Neural crest cell (in vitro differentiated cells): ENCODE measurements around the gene VWA5B2. TPM values are rescaled to one million over a fixed set of nuclear protein-coding genes. Genes with fewer than 3 reads are reported as not detected.

ENCODE experiments used
- DNase-seq: peaks from one replicate; pipeline ENCODE4 v3.0.0; 2021; ENCODE audit warnings: low read depth, mixed read lengths, low spot score
- H3K27ac Mint-ChIP-seq: one replicate; pipeline ENCODE4 v1.8.0; 2021; ENCODE audit warnings: mild to moderate bottlenecking, mixed read lengths; ENCODE audit not compliant: unreplicated experiment
- H3K27me3 Mint-ChIP-seq: 2 replicates; pipeline ENCODE4 v1.8.0; 2021; ENCODE audit warnings: low read depth, mild to moderate bottlenecking, mixed read lengths
- H3K36me3 Mint-ChIP-seq: 2 replicates; pipeline ENCODE4 v1.8.0; 2021; ENCODE audit warnings: low read depth, mild to moderate bottlenecking, mixed read lengths
- H3K4me1 Mint-ChIP-seq: 2 replicates; pipeline ENCODE4 v1.8.0; 2021; ENCODE audit warnings: mixed read lengths
- H3K4me3 Mint-ChIP-seq: one replicate; pipeline ENCODE4 v1.8.0; 2021; ENCODE audit warnings: mild to moderate bottlenecking, mixed read lengths
- H3K9me3 Mint-ChIP-seq: 2 replicates; pipeline ENCODE4 v1.8.0; 2021; ENCODE audit warnings: mixed read lengths
- CTCF ChIP-seq: fragments of 200-600 bp; sonication (generic); conservative IDR thresholded peaks from 2 replicates; pipeline ENCODE4 v1.5.0; 2021; ENCODE audit warnings: antibody characterized with exemption, mild to moderate bottlenecking
- long read RNA-seq: library from polyadenylated mRNA; unstranded; transcript quantifications from one replicate; pipeline ENCODE4 v2.0.0, GENCODE V29; 2020
- total RNA-seq: library from RNA; stranded (reverse); gene quantifications from 2 replicates; pipeline ENCODE4 v1.2.1, GENCODE V29; 2021

Gene VWA5B2
- 0.36 and 0.56 TPM in 2 replicates for total RNA-seq
- long read RNA-seq, result 0 reads

- DNase-seq, result peak; percentile 59
- H3K4me3 Mint-ChIP-seq, result peak within 1 kb of the TSS; percentile 77
- H3K27me3 Mint-ChIP-seq, result peaks cover 85% of the 10 kb centered on the region
- H3K4me1 Mint-ChIP-seq, result peaks cover 8% of the 10 kb centered on the region
- no peak within 1 kb of the TSS for H3K27ac Mint-ChIP-seq
- no peaks in the 10 kb centered on the region for H3K9me3 Mint-ChIP-seq
- H3K36me3 Mint-ChIP-seq, result no peaks in the 10 kb centered on the region
- TF ChIP-seq CTCF, result peak; percentile 45
Observed at GRCh38 chr3:184229394-184230080, at the start of gene VWA5B2. Gene VWA5B2, plus strand, starts transcription at chr3:184229585. Its CDS starts 944 bp downstream, at chr3:184230529.

- peak overlapping the region; percentile 56 for H3K4me3 Mint-ChIP-seq
- no peaks in the 10 kb centered on the region for H3K9me3 Mint-ChIP-seq
- H3K4me1 Mint-ChIP-seq, result peaks cover 32% of the 10 kb centered on the region
- H3K36me3 Mint-ChIP-seq, result peaks cover 8% of the 10 kb centered on the region
- no peak for DNase-seq
- H3K27me3 Mint-ChIP-seq, result no peaks in the 10 kb centered on the region
- no peak overlapping the region for H3K27ac Mint-ChIP-seq
- no peak for TF ChIP-seq CTCF
Observed at GRCh38 chr3:184180165-184180564, 49.2 kb upstream of the VWA5B2 start.

- Mint-ChIP-seq H3K27me3 (no peaks in the 10 kb centered on the region), H3K27ac (no peak overlapping the region), H3K4me1 (peaks cover 29% of the 10 kb centered on the region), H3K36me3 (peaks cover 8% of the 10 kb centered on the region), H3K4me3 (peak overlapping the region; percentile 27), H3K9me3 (no peaks in the 10 kb centered on the region)
- DNase-seq, result no peak
- no peak for TF ChIP-seq CTCF
Observed at GRCh38 chr3:184181596-184181995, 47.8 kb upstream of the VWA5B2 start.

- no peaks in the 10 kb centered on the region for H3K9me3 Mint-ChIP-seq
- no peak for TF ChIP-seq CTCF
- no peaks in the 10 kb centered on the region for H3K27me3 Mint-ChIP-seq
- H3K27ac Mint-ChIP-seq, result peak overlapping the region; percentile 2
- H3K36me3 Mint-ChIP-seq, result peaks cover 8% of the 10 kb centered on the region
- H3K4me3 Mint-ChIP-seq, result peak overlapping the region; percentile 96
- peaks cover 30% of the 10 kb centered on the region for H3K4me1 Mint-ChIP-seq
- no peak for DNase-seq
Observed at GRCh38 chr3:184183679-184184078, 45.7 kb upstream of the VWA5B2 start.

GRCh38 chr3:184184546-184185230 lies 44.7 kb upstream of the VWA5B2 start:
- no peak for TF ChIP-seq CTCF
- H3K36me3 Mint-ChIP-seq, result peaks cover 8% of the 10 kb centered on the region
- H3K27me3 Mint-ChIP-seq, result no peaks in the 10 kb centered on the region
- no peaks in the 10 kb centered on the region for H3K9me3 Mint-ChIP-seq
- H3K4me3 Mint-ChIP-seq, result peak overlapping the region; percentile 96
- H3K27ac Mint-ChIP-seq, result peak overlapping the region; percentile 97
- H3K4me1 Mint-ChIP-seq, result peaks cover 30% of the 10 kb centered on the region
- no peak for DNase-seq
